NOMO-1 treated with dmso at 0.1 percent for 144 hours (cell line): ENCODE data around the gene GCKR.

Source experiments
- DNase-seq: peaks from one replicate; lab custom pipeline; 2025; ENCODE audit not compliant: unreplicated experiment; lab: John Stamatoyannopoulos, UW

GCKR gene

GRCh38 chr2:27571197-27571596, 74.6 kb downstream of the GCKR start:
- no peak for DNase-seq

- no peak for DNase-seq
These were observed 75.0 kb downstream of the GCKR start for GRCh38 chr2:27571681-27572080.

GRCh38 chr2:27572439-27572838, 75.8 kb downstream of the GCKR start:
- no peak for DNase-seq

GRCh38 chr2:27572998-27573429, 76.4 kb downstream of the GCKR start:
- no peak for DNase-seq
